BJ (cell line): ENCODE results near the gene FAF1. TPM values are rescaled to one million over a fixed set of nuclear protein-coding genes. Genes with fewer than 3 reads are reported as not detected.

ENCODE experiments used
- CTCF ChIA-PET: fragments of 350-600 bp; formaldehyde crosslinking; extraction: SDS; loops from one replicate; lab custom pipeline; 2021; ENCODE audit warnings: antibody characterized with exemption, inconsistent platforms; lab: Yijun Ruan, JAX
- POLR2A ChIA-PET: fragments of 300-600 bp; sonication (Branson Sonifier 250); formaldehyde crosslinking; extraction: SDS; loops from one replicate; lab custom pipeline; 2021; ENCODE audit warnings: antibody characterized with exemption; lab: Charles Lee
- DNase-seq: peaks from one replicate; pipeline ENCODE4 v3.0.0-alpha.2; 2011; ENCODE audit warnings: low read depth
- H3K27me3 ChIP-seq: 2 replicates; pipeline ENCODE4 v1.6.0; 2011; ENCODE audit warnings: low read length; ENCODE audit not compliant: control insufficient read depth, insufficient read depth
- H3K36me3 ChIP-seq: 2 replicates; pipeline ENCODE4 v1.5.1; 2011; ENCODE audit warnings: low read length; ENCODE audit not compliant: control insufficient read depth, insufficient read depth
- H3K4me3 ChIP-seq: 2 replicates; pipeline ENCODE4 v1.5.1; 2011; ENCODE audit warnings: low read depth, mild to moderate bottlenecking, control low read depth, low read length
- polyA plus RNA-seq: library from polyadenylated mRNA; depleted of rRNA; stranded (reverse); fragments of >200 nt; gene quantifications from 2 replicates; pipeline ENCODE4 v1.2.3, GENCODE V29; 2011; rRNA removed
- small RNA-seq: library from RNA; depleted of rRNA; stranded (forward); fragments of <200 nt; gene quantifications from one replicate; pipeline ENCODE3, GENCODE V24; 2012; ENCODE audit warnings: low replicate concordance, low read depth; ENCODE audit not compliant: insufficient read length
- TF ChIP-seq, protein P1 (sequence below): IDR thresholded peaks from 2 replicates; pipeline ENCODE4 v1.5.1; 2011; ENCODE audit warnings: low read depth, mild to moderate bottlenecking, control low read depth, inconsistent platforms, low read length, moderate library complexity; ENCODE audit not compliant: insufficient read depth

The FAF1 gene
- polyA plus RNA-seq, 1 experiment, result 15.5 TPM

DNA sequence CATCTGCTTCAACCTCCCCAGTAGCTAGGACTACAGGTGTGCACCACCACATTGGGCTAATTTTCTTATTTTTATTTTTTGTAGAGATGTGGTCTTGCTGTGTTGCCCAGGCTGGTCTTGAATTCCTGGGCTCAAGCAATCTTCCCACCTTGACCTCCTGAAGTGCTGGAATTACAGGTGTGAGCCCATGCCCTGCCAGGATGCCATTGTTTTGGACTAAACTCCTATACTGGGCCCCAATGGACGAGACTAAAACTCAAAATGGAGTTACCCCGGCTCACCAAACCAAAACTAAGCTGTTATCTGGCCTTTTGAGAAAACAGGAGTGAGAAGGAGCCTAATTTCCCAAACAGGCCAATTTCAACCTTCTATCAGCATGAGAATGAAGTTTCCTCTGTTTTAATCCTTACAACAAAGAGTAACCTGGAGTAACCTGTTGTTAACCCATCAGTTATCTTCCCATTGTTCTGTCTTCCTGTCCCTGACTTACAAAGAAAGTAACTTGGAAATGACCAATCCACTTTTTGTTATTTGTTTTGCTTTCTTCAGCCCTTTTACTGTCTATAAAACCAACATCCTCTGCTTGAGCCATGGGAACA, 566.4 kb downstream of the FAF1 start:
- ChIA-PET CTCF (interaction anchor here (0.6 to 1.3 kb wide), 2 partner anchors 14 to 43 kb away, joined by 3 read pairs; no protein-coding TSS in a partner anchor), POLR2A (no interaction called here)
- TF ChIP-seq, protein P1, sequence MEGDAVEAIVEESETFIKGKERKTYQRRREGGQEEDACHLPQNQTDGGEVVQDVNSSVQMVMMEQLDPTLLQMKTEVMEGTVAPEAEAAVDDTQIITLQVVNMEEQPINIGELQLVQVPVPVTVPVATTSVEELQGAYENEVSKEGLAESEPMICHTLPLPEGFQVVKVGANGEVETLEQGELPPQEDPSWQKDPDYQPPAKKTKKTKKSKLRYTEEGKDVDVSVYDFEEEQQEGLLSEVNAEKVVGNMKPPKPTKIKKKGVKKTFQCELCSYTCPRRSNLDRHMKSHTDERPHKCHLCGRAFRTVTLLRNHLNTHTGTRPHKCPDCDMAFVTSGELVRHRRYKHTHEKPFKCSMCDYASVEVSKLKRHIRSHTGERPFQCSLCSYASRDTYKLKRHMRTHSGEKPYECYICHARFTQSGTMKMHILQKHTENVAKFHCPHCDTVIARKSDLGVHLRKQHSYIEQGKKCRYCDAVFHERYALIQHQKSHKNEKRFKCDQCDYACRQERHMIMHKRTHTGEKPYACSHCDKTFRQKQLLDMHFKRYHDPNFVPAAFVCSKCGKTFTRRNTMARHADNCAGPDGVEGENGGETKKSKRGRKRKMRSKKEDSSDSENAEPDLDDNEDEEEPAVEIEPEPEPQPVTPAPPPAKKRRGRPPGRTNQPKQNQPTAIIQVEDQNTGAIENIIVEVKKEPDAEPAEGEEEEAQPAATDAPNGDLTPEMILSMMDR, result no peak

More for the DNA sequence above, 566.4 kb downstream of the FAF1 start:
- no peaks in the 10 kb centered on the region for H3K27me3 ChIP-seq
- no peak for DNase-seq
- no peaks in the 10 kb centered on the region for H3K36me3 ChIP-seq
- no peak overlapping the region for H3K4me3 ChIP-seq

Small RNA genes lying within 50 kb of the gene (small RNA-seq; reads per million reads assigned to genes)
- not detected for gene RNU6-1026P

Other genes with a start within 250 kb of the FAF1 start
- gene CDKN2C, start 10.0 kb upstream of the FAF1 start, polyA plus RNA-seq, result 21.3 and 24.6 TPM in 2 replicates
- gene C1orf185, start 142.0 kb upstream of the FAF1 start, polyA plus RNA-seq, result not detected in 2 replicates